ENCODE results near the gene C1orf210. TPM values are rescaled to one million over a fixed set of nuclear protein-coding genes. Genes with fewer than 3 reads are reported as not detected.

C1orf210 gene
- polyA plus RNA-seq, 2 of the 4 experiments (the other 2 are of a cell fraction) = not detected

- POLR2A ChIA-PET = no interaction called here
- TF ChIP-seq CBX2 (IDR thresholded peaks at IDR 0.05; ENCODE audit: borderline replicate concordance, low read depth) = no peak
- no peak for TF ChIP-seq REST (IDR thresholded peaks at IDR 0.05)
- no peak for TF ChIP-seq RFX5 (IDR thresholded peaks at IDR 0.05)
- no peak for TF ChIP-seq NR3C1 (IDR thresholded peaks at IDR 0.05)
- TF ChIP-seq KDM1A (IDR thresholded peaks at IDR 0.05; ENCODE audit: low read depth) = no peak
- TF ChIP-seq NFE2L2 (conservative IDR thresholded peaks at IDR 0.05; ENCODE audit: low read length) = no peak
- no peak for TF ChIP-seq FOSB (CRISPR knock-in tag; IDR thresholded peaks at IDR 0.05)
- no peak for TF ChIP-seq PHF8 (IDR thresholded peaks at IDR 0.05; ENCODE audit: borderline replicate concordance, low read depth)
- no peak for TF ChIP-seq HOXA7 (CRISPR knock-in tag; IDR thresholded peaks at IDR 0.05)
- TF ChIP-seq EP300 (IDR thresholded peaks at IDR 0.05) = no peak
- TF ChIP-seq BCL3 (IDR thresholded peaks at IDR 0.05) = no peak
- no peak for TF ChIP-seq ATOH8 (CRISPR knock-in tag; IDR thresholded peaks at IDR 0.05; ENCODE audit: low read depth)
- no peak for TF ChIP-seq HOXB5 (CRISPR knock-in tag; IDR thresholded peaks at IDR 0.05)
- TF ChIP-seq CHD2 (IDR thresholded peaks at IDR 0.05; ENCODE audit: low read length, partially characterized antibody) = no peak
- TF ChIP-seq HOXB13 (CRISPR knock-in tag; IDR thresholded peaks at IDR 0.05; ENCODE audit: low read depth) = no peak
- TF ChIP-seq HEYL (CRISPR knock-in tag; IDR thresholded peaks at IDR 0.05) = no peak
- no peak for TF ChIP-seq HDAC2 (IDR thresholded peaks at IDR 0.05)
- Histone ChIP-seq H3K27ac (no peak overlapping the region), H3K4me1 (peaks cover 9% of the 10 kb centered on the region; the same call in 1 of the 3 replicates), H3K9me3 (no peaks in the 10 kb centered on the region), H3K4me3 (no peak overlapping the region), H3K4me2 (no peak overlapping the region)
- WGBS (ENCODE audit: missing lambda C conversion rate) = 84% methylated on average over 3 of the region's 9 CpGs
- ATAC-seq (no peak), DNase-seq (ENCODE audit: low read depth in 1 of 2, low spot score in 1 of 2) (no peak), FAIRE-seq (no peak)
- CTCF ChIA-PET = interaction anchor here (1.5 to 3.4 kb wide), 2 partner anchors 9 to 179 kb away, joined by 4 to 15 read pairs; no protein-coding TSS in a partner anchor
Observed at GRCh38 chr1:43235451-43236121, 49.8 kb downstream of the C1orf210 start.

- ATAC-seq (no peak), FAIRE-seq (no peak), DNase-seq (ENCODE audit: low read depth in 1 of 2, low spot score in 1 of 2) (no peak)
- H3K4me2 ChIP-seq = no peak overlapping the region
- no peak overlapping the region for H3K4me3 ChIP-seq
- no peak overlapping the region for H3K27ac ChIP-seq
- no peak for TF ChIP-seq SMC3 (IDR thresholded peaks at IDR 0.05)
- TF ChIP-seq ATOH8 (CRISPR knock-in tag; IDR thresholded peaks at IDR 0.05; ENCODE audit: low read depth) = no peak
- TF ChIP-seq JUNB (IDR thresholded peaks at IDR 0.05) = no peak
- TF ChIP-seq POLR2AphosphoS2 (conservative IDR thresholded peaks at IDR 0.05; ENCODE audit: low read length) = no peak
- TF ChIP-seq NPAS2 (CRISPR knock-in tag; IDR thresholded peaks at IDR 0.05; ENCODE audit: borderline replicate concordance) = no peak
- no peak for TF ChIP-seq ZSCAN20 (CRISPR knock-in tag; IDR thresholded peaks at IDR 0.05)
- ChIA-PET CTCF (interaction anchor here (1.0 to 3.4 kb wide), 3 partner anchors 8 to 180 kb away, joined by 3 to 15 read pairs (median 4); no protein-coding TSS in a partner anchor), POLR2A (no interaction called here)
- H3K9me3 ChIP-seq = no peaks in the 10 kb centered on the region
- peaks cover 9% of the 10 kb centered on the region; the same call in 1 of the 3 replicates for H3K4me1 ChIP-seq
- WGBS (ENCODE audit: missing lambda C conversion rate) = 82% methylated on average over 8 of the region's 8 CpGs
Observed at GRCh38 chr1:43235040-43235439, 50.3 kb downstream of the C1orf210 start.
